NB4 (cell line): ENCODE measurements around the gene ZNF276.

Source experiments
- DNase-seq: peaks from one replicate; pipeline ENCODE4 v3.0.0; 2010; ENCODE audit warnings: low read depth
- H3K4me3 ChIP-seq: one replicate; pipeline ENCODE4 v1.5.1; 2011; ENCODE audit warnings: mild to moderate bottlenecking, low read depth, low read length, moderate library complexity
- CTCF ChIP-seq: IDR thresholded peaks from one replicate; pipeline ENCODE4 v1.5.1; 2012; ENCODE audit warnings: low read depth, low read length
- MAX ChIP-seq: IDR thresholded peaks from 2 replicates; pipeline ENCODE4 v1.6.1; 2011; ENCODE audit warnings: low read depth, low read length
- MYC ChIP-seq: IDR thresholded peaks from 2 replicates; pipeline ENCODE4 v1.6.1; 2011; ENCODE audit warnings: low read depth, low read length
- POLR2A ChIP-seq: IDR thresholded peaks from 2 replicates; pipeline ENCODE4 v1.6.1; 2011; ENCODE audit warnings: mild to moderate bottlenecking; ENCODE audit not compliant: insufficient read length; ENCODE audit errors: extremely low read depth

The ZNF276 gene

GRCh38 chr16:89744813-89745212, 23.5 kb downstream of the ZNF276 start:
- no peak for TF ChIP-seq CTCF
- TF ChIP-seq MAX: no peak
- no peak for TF ChIP-seq MYC
- TF ChIP-seq POLR2A: no peak
- H3K4me3 ChIP-seq: no peak overlapping the region
- no peak for DNase-seq

GRCh38 chr16:89746043-89746442, 24.7 kb downstream of the ZNF276 start:
- no peak for TF ChIP-seq CTCF
- no peak for TF ChIP-seq MYC
- no peak for TF ChIP-seq POLR2A
- TF ChIP-seq MAX: no peak
- no peak for DNase-seq
- H3K4me3 ChIP-seq: no peak overlapping the region

GRCh38 chr16:89748076-89748475, 26.7 kb downstream of the ZNF276 start:
- TF ChIP-seq MYC (no peak), CTCF (no peak), MAX (no peak), POLR2A (no peak)
- H3K4me3 ChIP-seq: no peak overlapping the region
- DNase-seq: no peak

- TF ChIP-seq MYC: no peak
- TF ChIP-seq POLR2A: no peak
- TF ChIP-seq CTCF: no peak
- no peak for DNase-seq
- H3K4me3 ChIP-seq: no peak overlapping the region
These were observed 27.6 kb downstream of the ZNF276 start for GRCh38 chr16:89748921-89749320.

GRCh38 chr16:89749637-89750036, 28.3 kb downstream of the ZNF276 start:
- no peak for TF ChIP-seq MYC
- H3K4me3 ChIP-seq: no peak overlapping the region
- no peak for DNase-seq

- H3K4me3 ChIP-seq: no peak overlapping the region
- no peak for TF ChIP-seq POLR2A
- no peak for DNase-seq
These were observed 38.5 kb downstream of the ZNF276 start for GRCh38 chr16:89759746-89760340.

- no peak for TF ChIP-seq POLR2A
- TF ChIP-seq MYC: no peak
- TF ChIP-seq MAX: no peak
- TF ChIP-seq CTCF: no peak
- H3K4me3 ChIP-seq: no peak overlapping the region
- DNase-seq: no peak
These were observed 40.1 kb downstream of the ZNF276 start for GRCh38 chr16:89761304-89761922.
